SK-N-MC (cell line): Measurements from ENCODE around the gene SLC5A4.

Experiments
- EZH2 ChIP-seq: fragments of 200-600 bp; sonication (generic); IDR thresholded peaks from one replicate; pipeline ENCODE4 v1.6.1; 2017; ENCODE audit warnings: antibody characterized with exemption
- FOXP2 ChIP-seq: optimal IDR thresholded peaks from 2 replicates; pipeline ENCODE3; 2011; ENCODE audit warnings: mild to moderate bottlenecking, moderate library complexity; ENCODE audit not compliant: insufficient read depth; ENCODE audit errors: extremely low read length, control extremely low read depth
- POLR2AphosphoS5 ChIP-seq: IDR thresholded peaks from 2 replicates; pipeline ENCODE4 v1.6.1; 2012; ENCODE audit warnings: mild to moderate bottlenecking, low read depth, low read length, borderline replicate concordance

- TF ChIP-seq EZH2 (no peak), POLR2AphosphoS5 (no peak), FOXP2 (no peak)
Measured at GRCh38 chr22:32281072-32281471, 25.9 kb upstream of the SLC5A4 start.
